Measurements from ENCODE around the gene ATP2C2.

DNA sequence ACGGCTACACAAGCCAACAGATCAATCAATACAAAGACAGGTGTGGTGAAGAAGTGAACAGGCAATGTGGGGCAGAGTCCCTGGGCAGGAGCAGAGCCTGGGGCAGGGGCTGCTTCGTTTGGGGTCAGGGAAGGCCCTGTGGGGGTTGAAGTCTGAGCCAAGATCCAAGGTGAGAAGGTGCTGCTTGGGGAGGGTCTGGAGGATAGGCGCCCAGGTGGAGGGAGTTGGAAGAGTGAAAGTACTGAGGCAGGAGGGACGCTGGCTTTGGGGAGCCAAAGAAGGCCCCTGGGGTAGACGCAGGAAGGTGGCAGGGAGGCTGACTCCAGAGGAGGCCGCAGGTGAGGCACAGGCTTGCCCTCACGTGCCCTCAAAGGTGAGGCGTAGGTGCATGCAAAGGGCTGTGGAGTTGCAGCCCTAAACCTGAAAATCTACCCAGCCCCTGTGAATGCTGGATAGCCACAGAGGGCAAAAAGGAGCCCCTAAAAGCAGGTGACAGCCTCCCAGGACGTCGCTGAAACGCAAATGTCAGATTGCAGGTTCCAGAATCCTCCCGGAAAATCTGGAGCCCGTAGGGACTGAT is 40.3 kb upstream of the ATP2C2 start:
- TF ChIP-seq, protein P1, sequence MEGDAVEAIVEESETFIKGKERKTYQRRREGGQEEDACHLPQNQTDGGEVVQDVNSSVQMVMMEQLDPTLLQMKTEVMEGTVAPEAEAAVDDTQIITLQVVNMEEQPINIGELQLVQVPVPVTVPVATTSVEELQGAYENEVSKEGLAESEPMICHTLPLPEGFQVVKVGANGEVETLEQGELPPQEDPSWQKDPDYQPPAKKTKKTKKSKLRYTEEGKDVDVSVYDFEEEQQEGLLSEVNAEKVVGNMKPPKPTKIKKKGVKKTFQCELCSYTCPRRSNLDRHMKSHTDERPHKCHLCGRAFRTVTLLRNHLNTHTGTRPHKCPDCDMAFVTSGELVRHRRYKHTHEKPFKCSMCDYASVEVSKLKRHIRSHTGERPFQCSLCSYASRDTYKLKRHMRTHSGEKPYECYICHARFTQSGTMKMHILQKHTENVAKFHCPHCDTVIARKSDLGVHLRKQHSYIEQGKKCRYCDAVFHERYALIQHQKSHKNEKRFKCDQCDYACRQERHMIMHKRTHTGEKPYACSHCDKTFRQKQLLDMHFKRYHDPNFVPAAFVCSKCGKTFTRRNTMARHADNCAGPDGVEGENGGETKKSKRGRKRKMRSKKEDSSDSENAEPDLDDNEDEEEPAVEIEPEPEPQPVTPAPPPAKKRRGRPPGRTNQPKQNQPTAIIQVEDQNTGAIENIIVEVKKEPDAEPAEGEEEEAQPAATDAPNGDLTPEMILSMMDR (conservative IDR thresholded peaks at IDR 0.05) = no peak
- no peak for TF ChIP-seq ZFX (IDR thresholded peaks at IDR 0.05)

Data from C4-2B (cell line).